Measurements from ENCODE around the gene PAFAH2. TPM values are rescaled to one million over a fixed set of nuclear protein-coding genes. Genes with fewer than 3 reads are reported as not detected.
A peak's percentile ranks its signal among the peaks of the same experiment; 100 is the strongest.

Gene PAFAH2
- total and polyA plus RNA-seq, 2 of the 13 experiments (the other 11 are each of a cell fraction or from before 2014, with no cell fraction given): 6.9 to 9.4 TPM

DNA sequence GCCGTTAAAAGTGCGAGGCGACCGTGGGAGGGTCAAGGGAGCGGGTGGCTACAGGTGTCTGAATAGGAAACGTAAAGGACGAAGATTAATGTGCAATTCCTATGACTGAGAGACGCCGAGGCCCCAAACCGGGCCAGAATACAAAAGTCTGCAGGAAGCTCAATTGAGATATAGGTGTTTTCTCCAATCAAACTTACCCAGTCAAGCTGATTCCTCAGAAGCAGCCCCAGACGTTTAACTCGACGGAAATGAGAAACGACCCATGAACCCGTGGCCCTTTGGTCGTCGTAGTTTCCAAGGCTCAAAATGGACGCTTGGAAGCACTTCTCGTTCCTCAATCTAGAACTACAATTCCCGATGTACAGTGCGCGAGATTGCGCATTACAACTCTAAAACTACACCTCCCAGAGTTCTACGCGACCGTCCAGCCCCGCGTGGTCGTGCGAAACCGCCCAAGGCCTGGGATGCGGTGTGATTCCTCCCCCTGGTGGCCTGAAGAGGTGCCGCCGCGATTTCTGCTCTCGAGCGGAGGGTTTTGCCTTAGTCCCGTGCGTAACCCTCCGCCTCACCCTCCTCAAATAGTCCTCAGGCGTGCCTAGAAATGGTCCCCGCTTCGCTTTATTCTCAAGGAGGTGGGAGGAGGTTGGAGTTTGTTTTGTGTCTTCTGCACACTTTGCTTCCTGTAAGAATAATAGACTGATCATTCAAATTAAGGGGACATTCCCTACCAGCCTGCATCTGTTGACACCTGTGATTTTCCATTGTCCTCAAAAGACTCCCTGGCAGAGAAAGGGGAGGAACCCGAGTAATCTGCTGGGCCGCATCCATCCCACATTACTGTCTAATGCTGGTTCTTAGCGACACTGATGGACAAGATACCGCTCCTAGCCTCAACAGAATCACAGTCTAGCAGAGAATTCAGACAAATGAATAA lies at the start of gene PAFAH2 (continued):
- peak; percentile 82 for TF ChIP-seq E2F1 (CRISPR knock-in tag; IDR thresholded peaks at IDR 0.05)
- TF ChIP-seq FOXP4 (CRISPR knock-in tag; IDR thresholded peaks at IDR 0.05): peak; percentile 82
- no peak for TF ChIP-seq DDIT3 (CRISPR knock-in tag; IDR thresholded peaks at IDR 0.05)
- no peak for TF ChIP-seq JARID2 (CRISPR knock-in tag; IDR thresholded peaks at IDR 0.05; ENCODE audit: insufficient replicate concordance)
- TF ChIP-seq RCOR2 (CRISPR knock-in tag; IDR thresholded peaks at IDR 0.05): 0 out of 2 replicates have a peak, but pooled peaks have one; percentile 41
- 0 out of 2 replicates have a peak, but pooled peaks have one; percentile 75 for TF ChIP-seq ZC3H4 (CRISPR knock-in tag; IDR thresholded peaks at IDR 0.05; ENCODE audit: borderline replicate concordance)
- TF ChIP-seq MYPOP (CRISPR knock-in tag; IDR thresholded peaks at IDR 0.05): peak; percentile 46; the same call in 1 of the 2 replicates
- TF ChIP-seq, protein P1, sequence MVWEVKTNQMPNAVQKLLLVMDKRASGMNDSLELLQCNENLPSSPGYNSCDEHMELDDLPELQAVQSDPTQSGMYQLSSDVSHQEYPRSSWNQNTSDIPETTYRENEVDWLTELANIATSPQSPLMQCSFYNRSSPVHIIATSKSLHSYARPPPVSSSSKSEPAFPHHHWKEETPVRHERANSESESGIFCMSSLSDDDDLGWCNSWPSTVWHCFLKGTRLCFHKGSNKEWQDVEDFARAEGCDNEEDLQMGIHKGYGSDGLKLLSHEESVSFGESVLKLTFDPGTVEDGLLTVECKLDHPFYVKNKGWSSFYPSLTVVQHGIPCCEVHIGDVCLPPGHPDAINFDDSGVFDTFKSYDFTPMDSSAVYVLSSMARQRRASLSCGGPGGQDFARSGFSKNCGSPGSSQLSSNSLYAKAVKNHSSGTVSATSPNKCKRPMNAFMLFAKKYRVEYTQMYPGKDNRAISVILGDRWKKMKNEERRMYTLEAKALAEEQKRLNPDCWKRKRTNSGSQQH (CRISPR knock-in tag; IDR thresholded peaks at IDR 0.05; ENCODE audit: low read depth): peak; percentile 95
- TF ChIP-seq PRPF4 (IDR thresholded peaks at IDR 0.05; ENCODE audit: low read depth, low read length, poor library complexity, severe bottlenecking): peak; percentile 29
- TF ChIP-seq ZNF468 (CRISPR knock-in tag; IDR thresholded peaks at IDR 0.05): no peak
- peak; percentile 89 for TF ChIP-seq MEIS2 (CRISPR knock-in tag; IDR thresholded peaks at IDR 0.05)
- no peak for TF ChIP-seq ZNF570 (CRISPR knock-in tag; IDR thresholded peaks at IDR 0.05; ENCODE audit: borderline replicate concordance)
- peak; percentile 86 for TF ChIP-seq SOX5 (CRISPR knock-in tag; IDR thresholded peaks at IDR 0.05; ENCODE audit: borderline replicate concordance)
- TF ChIP-seq AKNA (CRISPR knock-in tag; IDR thresholded peaks at IDR 0.05; ENCODE audit: borderline replicate concordance): no peak
- peak; percentile 57; the same call in 1 of the 2 replicates for TF ChIP-seq ZKSCAN1 (IDR thresholded peaks at IDR 0.05; ENCODE audit: low read length)
